Thyroid gland (tissue), 4 donors: Measurements from ENCODE around the gene CASR.

ENCODE experiments used
- CTCF ChIP-seq, 6 experiments: fragments of 200-600 bp in 3 of 6; fragments of 450-650 bp in 3 of 6; sonication (generic) in 3 of 6; IDR thresholded peaks; one replicate each; pipeline ENCODE4 v1.5.1; 2016 to 2019; ENCODE audit warnings: antibody characterized with exemption in 6 of 6, mild to moderate bottlenecking in 2 of 6, inconsistent platforms in 1 of 6, moderate library complexity in 1 of 6
- POLR2A ChIP-seq, 2 donors: fragments of 450-650 bp; IDR thresholded peaks; one replicate each; pipeline ENCODE4 v1.6.1; 2017; ENCODE audit warnings: antibody characterized with exemption in 2 of 2, mild to moderate bottlenecking in 2 of 2, moderate library complexity in 1 of 2

GRCh38 chr3:122269045-122269444 lies 85.6 kb downstream of the CASR start:
- TF ChIP-seq CTCF (IDR thresholded peaks at IDR 0.05) (no peak), POLR2A (IDR thresholded peaks at IDR 0.05) (no peak)
